ENCODE results near the gene SMARCA2. TPM values are rescaled to one million over a fixed set of nuclear protein-coding genes. Genes with fewer than 3 reads are reported as not detected.

The SMARCA2 gene
- total RNA-seq, 1 experiment from 2014 or later, result 77.6 TPM

DNA sequence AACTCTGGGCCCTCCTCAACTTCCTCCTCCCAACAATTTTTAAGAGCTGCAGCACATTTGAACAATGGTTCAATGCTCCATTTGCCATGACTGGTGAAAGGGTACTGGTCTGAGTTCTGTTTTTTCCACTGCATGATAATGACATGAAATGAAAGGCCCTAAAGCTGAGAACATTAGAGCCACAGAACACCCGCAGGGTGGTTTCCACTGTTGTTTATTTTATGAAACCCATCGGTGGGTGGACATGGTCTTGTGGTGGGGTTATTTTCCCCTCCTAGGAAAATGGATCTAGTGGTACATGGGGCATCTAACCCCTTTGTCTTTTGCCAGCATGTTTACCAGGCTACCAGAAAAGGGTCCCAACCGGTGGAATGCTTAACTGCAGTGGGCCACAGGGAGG, 71.8 kb downstream of the SMARCA2 start:
- no peaks in the 10 kb centered on the region for H3K4me1 Mint-ChIP-seq (ENCODE audit: insufficient read depth, unreplicated experiment)
- POLR2A ChIA-PET, result interaction anchor here (0.5 kb wide), 1 partner anchor 1213 kb away, joined by 3 read pairs; no protein-coding TSS in a partner anchor
- intact Hi-C loops (cut with micrococcal nuclease), result loop anchor here (1.0 to 5.0 kb wide), 3 partner anchors 145 to 380 kb away; no protein-coding TSS in a partner anchor

DNA sequence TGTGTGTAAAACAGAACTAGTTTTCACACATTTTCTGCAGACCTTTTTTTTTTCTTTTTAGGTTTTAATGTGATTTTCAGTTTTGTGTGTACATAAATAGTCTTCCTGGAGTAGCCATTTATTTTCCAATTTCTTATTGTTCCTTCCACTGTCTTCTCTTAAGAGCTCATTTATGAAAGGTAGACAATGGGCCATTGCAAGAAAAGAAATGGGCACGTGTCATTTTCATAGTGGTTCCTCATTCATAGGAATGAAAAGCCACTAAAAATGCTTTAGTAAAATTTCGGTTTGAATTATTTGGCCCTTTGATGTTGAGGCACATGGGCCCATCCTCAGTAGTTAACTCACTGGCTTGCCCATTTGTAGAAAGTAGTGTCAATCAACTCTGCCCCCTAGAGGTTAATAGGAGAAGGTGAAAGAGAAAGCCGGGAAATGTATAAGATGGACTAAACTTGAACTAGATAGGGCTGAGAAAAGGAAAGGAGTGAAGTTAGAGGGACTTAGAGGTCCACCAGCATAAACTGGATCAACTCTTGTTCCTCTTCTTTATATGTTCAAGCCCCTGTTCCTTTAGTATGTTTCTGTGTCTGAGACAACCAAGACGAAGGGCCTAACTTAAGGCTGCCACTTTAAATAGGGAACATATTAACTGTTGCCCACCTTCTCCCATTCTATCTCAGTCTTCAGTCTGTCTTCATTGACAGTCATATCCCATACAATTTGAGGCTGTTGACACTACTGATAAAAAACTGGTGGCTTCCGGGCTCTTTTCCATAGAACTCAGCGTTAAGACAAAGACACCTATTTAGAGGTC, 72.6 kb downstream of the SMARCA2 start:
- no peak overlapping the region for H3K27ac Mint-ChIP-seq (ENCODE audit: low read depth, unreplicated experiment)
- H3K36me3 Mint-ChIP-seq (ENCODE audit: insufficient read depth, unreplicated experiment), result peaks cover 75% of the 10 kb centered on the region
- H3K4me1 Mint-ChIP-seq (ENCODE audit: insufficient read depth, unreplicated experiment), result no peaks in the 10 kb centered on the region
- H3K27me3 Mint-ChIP-seq (ENCODE audit: insufficient read depth, unreplicated experiment), result no peaks in the 10 kb centered on the region
- peak; percentile 63 for DNase-seq (ENCODE audit: unreplicated experiment)
- peak; percentile 60 for TF ChIP-seq CTCF (IDR thresholded peaks at IDR 0.05; ENCODE audit: unreplicated experiment)
- no peaks in the 10 kb centered on the region for H3K9me3 Mint-ChIP-seq (ENCODE audit: unreplicated experiment)
- ChIA-PET CTCF (interaction anchor here (0.6 to 2.4 kb wide), 37 partner anchors 7 to 1860 kb away, joined by 3 to 10 read pairs (median 4); no protein-coding TSS in a partner anchor), POLR2A (interaction anchor here (0.6 to 0.8 kb wide), 3 partner anchors 7 to 1155 kb away, joined by 3 read pairs; no protein-coding TSS in a partner anchor)
- H3K4me3 Mint-ChIP-seq (ENCODE audit: unreplicated experiment), result no peak overlapping the region
- BruUV-seq (replicated peaks), result no TSS peak
- intact Hi-C loops (cut with micrococcal nuclease), result loop anchor here (1.0 to 5.0 kb wide), 3 partner anchors 145 to 380 kb away; no protein-coding TSS in a partner anchor

More for the DNA sequence above, 71.8 kb downstream of the SMARCA2 start:
- no peaks in the 10 kb centered on the region for H3K27me3 Mint-ChIP-seq (ENCODE audit: insufficient read depth, unreplicated experiment)
- H3K9me3 Mint-ChIP-seq (ENCODE audit: unreplicated experiment), result no peaks in the 10 kb centered on the region
- BruUV-seq (replicated peaks), result no TSS peak
- TF ChIP-seq CTCF (IDR thresholded peaks at IDR 0.05; ENCODE audit: unreplicated experiment), result no peak
- H3K27ac Mint-ChIP-seq (ENCODE audit: low read depth, unreplicated experiment), result no peak overlapping the region
- no peak for DNase-seq (ENCODE audit: unreplicated experiment)
- H3K36me3 Mint-ChIP-seq (ENCODE audit: insufficient read depth, unreplicated experiment), result peaks cover 75% of the 10 kb centered on the region
- CTCF ChIA-PET, result interaction anchor here (0.7 to 2.4 kb wide), 32 partner anchors 9 to 1859 kb away, joined by 3 to 10 read pairs (median 4); no protein-coding TSS in a partner anchor
- H3K4me3 Mint-ChIP-seq (ENCODE audit: unreplicated experiment), result no peak overlapping the region

- BruUV-seq (replicated peaks), result no TSS peak
- no peaks in the 10 kb centered on the region for H3K27me3 Mint-ChIP-seq (ENCODE audit: insufficient read depth, unreplicated experiment)
- no peak overlapping the region for H3K4me3 Mint-ChIP-seq (ENCODE audit: unreplicated experiment)
- intact Hi-C loops (cut with micrococcal nuclease), result no loop called here
- no peaks in the 10 kb centered on the region for H3K4me1 Mint-ChIP-seq (ENCODE audit: insufficient read depth, unreplicated experiment)
- no peaks in the 10 kb centered on the region for H3K9me3 Mint-ChIP-seq (ENCODE audit: unreplicated experiment)
- no peak overlapping the region for H3K27ac Mint-ChIP-seq (ENCODE audit: low read depth, unreplicated experiment)
- CTCF ChIA-PET, result interaction anchor here (1.0 to 1.5 kb wide), 2 partner anchors 18 to 38 kb away, joined by 4 to 5 read pairs; no protein-coding TSS in a partner anchor
- no peak for TF ChIP-seq CTCF (IDR thresholded peaks at IDR 0.05; ENCODE audit: unreplicated experiment)
- POLR2A ChIA-PET, result interaction anchor here (0.9 kb wide), 1 partner anchor 34 kb away, joined by 3 read pairs; no protein-coding TSS in a partner anchor
- H3K36me3 Mint-ChIP-seq (ENCODE audit: insufficient read depth, unreplicated experiment), result peaks cover 56% of the 10 kb centered on the region
- DNase-seq (ENCODE audit: unreplicated experiment), result peak; percentile 20
Measured at GRCh38 chr9:2093920-2094597, 78.9 kb downstream of the SMARCA2 start.

All from MCF 10A (cell line).